ENCODE measurements around the gene RGS3.

RGS3 gene

DNA sequence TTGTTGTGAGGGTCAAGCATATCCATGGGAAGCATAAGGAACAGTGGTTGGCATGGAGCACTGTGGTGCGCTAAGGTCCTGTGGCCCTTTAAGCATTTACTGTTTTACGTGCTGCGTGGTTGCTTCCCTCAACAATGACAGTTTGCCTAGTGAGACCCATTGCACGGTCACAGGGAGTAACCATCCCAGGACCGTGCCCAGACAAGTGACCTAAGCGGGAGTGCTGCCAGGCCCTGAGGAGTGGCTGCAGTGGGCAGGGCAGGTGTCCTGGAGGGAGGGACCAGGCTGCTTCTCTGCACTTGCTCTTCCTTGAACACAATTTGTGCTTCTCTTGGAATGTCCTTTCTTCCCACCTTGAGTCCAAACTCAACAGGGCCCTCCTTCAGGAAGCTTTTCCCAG, 64.6 kb downstream of the RGS3 start:
- no peak for DNase-seq (ENCODE audit: low read depth)
- no peak overlapping the region for H3K4me3 ChIP-seq (ENCODE audit: control insufficient read depth, low read depth, low read length)
- TF ChIP-seq, protein P1, sequence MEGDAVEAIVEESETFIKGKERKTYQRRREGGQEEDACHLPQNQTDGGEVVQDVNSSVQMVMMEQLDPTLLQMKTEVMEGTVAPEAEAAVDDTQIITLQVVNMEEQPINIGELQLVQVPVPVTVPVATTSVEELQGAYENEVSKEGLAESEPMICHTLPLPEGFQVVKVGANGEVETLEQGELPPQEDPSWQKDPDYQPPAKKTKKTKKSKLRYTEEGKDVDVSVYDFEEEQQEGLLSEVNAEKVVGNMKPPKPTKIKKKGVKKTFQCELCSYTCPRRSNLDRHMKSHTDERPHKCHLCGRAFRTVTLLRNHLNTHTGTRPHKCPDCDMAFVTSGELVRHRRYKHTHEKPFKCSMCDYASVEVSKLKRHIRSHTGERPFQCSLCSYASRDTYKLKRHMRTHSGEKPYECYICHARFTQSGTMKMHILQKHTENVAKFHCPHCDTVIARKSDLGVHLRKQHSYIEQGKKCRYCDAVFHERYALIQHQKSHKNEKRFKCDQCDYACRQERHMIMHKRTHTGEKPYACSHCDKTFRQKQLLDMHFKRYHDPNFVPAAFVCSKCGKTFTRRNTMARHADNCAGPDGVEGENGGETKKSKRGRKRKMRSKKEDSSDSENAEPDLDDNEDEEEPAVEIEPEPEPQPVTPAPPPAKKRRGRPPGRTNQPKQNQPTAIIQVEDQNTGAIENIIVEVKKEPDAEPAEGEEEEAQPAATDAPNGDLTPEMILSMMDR (conservative IDR thresholded peaks at IDR 0.05; ENCODE audit: control insufficient read depth, insufficient read depth, low read depth, low read length) = no peak

DNA sequence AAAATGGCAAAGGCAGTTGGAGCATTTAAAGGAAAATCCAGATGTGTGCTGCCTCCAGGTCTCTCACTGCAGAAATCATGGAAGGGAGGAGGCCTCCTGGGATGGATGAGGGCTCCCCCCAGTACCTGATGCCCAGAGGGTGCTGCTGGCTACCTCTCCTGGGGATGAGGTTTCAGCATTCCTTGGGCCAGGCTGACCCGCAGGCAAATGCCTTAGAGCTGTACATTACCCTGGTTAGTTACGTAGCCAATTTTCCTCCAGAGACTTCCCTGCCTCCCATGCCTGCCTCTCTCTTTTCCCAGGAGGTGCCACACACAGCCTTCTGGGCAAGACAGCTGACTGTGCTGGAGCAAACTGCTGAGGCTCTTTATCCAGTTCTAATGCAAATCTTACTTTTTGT, 65.3 kb downstream of the RGS3 start:
- no peak overlapping the region for H3K4me3 ChIP-seq (ENCODE audit: control insufficient read depth, low read depth, low read length)
- no peak for DNase-seq (ENCODE audit: low read depth)
- TF ChIP-seq, protein P1 (conservative IDR thresholded peaks at IDR 0.05; ENCODE audit: control insufficient read depth, insufficient read depth, low read depth, low read length) = no peak

DNA sequence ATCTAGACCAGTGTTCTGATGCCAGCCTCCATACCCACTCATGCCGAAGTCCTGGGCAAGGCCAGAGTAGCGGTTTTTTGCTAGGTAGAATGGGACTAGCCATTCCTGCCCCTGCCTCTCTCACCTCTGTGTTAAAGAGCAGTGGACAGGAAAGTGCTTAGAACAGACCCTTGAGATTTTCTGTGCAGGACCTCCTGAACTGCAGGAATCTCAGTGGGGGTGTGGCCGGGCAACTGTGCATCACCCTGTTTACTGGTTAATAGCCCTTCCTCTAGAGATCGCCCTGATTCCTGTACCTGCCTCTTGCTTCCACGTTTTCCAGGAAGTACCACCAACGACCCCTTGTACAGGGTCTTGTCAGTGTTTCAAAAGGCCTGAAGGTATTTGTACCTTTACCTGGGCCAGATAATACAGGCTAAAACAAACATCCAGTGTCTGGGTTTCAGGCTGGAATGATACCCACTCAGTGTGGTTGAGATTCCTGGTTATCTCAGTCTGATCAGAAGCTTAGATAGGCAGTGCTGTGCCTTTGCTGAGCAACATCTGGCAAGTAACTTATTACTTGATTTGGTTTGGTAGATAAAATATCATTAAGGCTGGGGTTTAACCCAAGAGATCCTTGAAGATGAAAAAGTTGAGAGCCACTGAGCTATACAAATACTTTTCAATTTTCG, 65.9 kb downstream of the RGS3 start:
- DNase-seq (ENCODE audit: low read depth) = no peak
- H3K4me3 ChIP-seq (ENCODE audit: control insufficient read depth, low read depth, low read length) = no peak overlapping the region
- TF ChIP-seq, protein P1 (conservative IDR thresholded peaks at IDR 0.05; ENCODE audit: control insufficient read depth, insufficient read depth, low read depth, low read length) = no peak

DNA sequence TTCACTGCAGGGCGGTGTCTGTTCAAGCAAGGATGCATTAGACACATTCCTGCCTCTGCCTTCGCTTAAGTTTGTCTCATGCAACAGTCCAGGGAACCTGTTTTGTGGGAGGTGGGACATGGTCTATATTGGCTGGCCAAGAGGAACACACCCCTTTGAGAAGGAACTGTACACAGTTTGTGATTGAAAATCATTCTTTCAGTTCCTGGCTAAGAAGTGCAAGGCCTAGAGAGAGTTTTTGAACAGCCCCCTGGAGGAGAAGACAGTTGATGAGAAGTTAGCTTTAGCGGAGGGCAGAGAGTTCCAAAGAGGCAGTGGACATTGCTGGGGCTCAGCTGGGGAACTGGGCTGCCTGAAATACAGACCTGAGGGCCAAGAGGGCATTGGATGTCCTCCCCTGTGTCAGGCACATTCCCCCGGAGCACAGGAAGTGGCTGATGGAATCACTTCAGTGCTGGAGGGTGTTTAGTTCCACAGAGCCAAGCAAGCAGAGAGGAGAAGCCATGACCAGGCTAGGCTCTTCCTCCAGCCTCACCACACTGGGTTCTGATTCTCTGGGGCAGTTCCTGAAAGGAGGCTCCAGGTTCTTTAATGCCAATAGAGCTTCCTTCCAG, 66.6 kb downstream of the RGS3 start:
- DNase-seq (ENCODE audit: low read depth) = no peak
- H3K4me3 ChIP-seq (ENCODE audit: control insufficient read depth, low read depth, low read length) = no peak overlapping the region
- TF ChIP-seq, protein P1 (conservative IDR thresholded peaks at IDR 0.05; ENCODE audit: control insufficient read depth, insufficient read depth, low read depth, low read length) = no peak

DNA sequence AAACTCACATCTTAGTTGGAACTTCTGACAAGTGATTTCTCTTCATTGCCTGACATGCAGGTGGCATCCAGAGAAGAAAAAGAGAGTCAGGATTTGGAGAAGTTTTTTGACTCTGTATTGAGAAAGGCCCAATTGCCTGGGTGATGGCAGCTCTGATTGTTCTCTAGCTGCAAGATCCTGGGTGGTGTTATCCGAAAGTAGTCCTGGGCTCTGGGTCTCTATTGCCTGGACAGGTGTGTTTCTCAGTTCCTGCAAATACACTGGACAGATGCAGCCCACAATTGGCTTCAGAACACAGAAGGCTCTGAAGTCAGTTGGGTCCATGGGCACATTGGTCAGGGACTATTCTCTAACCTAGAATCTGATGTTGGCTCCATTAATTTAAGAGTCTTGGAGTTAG, 67.4 kb downstream of the RGS3 start:
- TF ChIP-seq, protein P1 (conservative IDR thresholded peaks at IDR 0.05; ENCODE audit: control insufficient read depth, insufficient read depth, low read depth, low read length) = no peak
- DNase-seq (ENCODE audit: low read depth) = no peak
- H3K4me3 ChIP-seq (ENCODE audit: control insufficient read depth, low read depth, low read length) = no peak overlapping the region

DNA sequence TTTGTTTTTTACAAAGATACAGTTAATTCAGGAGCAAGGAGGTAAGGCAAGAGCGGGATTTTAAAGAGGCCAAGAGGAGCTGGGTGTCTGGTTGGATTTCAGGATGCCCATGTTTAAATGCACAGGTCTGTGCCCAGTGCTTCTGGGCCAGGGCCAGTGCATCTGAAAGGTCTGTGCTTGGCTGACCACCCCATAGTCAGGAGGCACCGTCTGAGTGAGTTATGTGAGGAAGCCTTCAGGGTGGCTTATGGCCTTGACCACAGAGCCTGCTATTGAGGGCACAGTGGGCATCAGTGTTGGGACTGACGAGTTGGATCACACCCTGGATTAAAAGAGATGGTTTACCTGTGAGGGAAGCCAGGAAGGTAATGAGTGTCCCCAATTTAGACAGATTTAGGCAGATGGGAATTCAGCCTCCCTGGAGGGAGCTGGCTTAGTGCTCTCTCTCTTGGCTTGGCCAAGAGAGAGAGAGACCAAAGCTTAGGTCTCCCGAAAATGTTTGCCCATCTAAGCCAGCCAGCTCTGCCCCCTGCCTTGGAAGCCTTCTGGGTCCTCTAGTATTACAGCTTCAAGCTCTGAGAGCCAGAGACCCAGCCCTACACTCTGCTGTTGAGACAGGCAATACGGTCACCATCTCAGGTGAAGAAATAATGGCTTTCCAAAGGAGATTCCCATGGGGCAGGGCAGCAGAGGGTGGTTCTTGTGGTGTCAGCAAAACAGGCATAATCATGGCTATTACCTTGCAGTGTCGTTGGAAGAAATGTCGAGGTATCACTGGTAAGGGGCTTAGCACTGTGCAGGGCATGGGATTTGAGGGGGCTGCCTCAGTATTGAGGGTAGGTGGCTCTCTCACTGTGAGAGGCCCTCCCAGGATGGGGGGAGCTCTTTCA, 68.6 kb downstream of the RGS3 start:
- no peak for DNase-seq (ENCODE audit: low read depth)
- no peak overlapping the region for H3K4me3 ChIP-seq (ENCODE audit: control insufficient read depth, low read depth, low read length)
- TF ChIP-seq, protein P1 (conservative IDR thresholded peaks at IDR 0.05; ENCODE audit: control insufficient read depth, insufficient read depth, low read depth, low read length) = no peak
